Measurements from ENCODE around the gene HOXD10.

HOXD10 gene

DNA sequence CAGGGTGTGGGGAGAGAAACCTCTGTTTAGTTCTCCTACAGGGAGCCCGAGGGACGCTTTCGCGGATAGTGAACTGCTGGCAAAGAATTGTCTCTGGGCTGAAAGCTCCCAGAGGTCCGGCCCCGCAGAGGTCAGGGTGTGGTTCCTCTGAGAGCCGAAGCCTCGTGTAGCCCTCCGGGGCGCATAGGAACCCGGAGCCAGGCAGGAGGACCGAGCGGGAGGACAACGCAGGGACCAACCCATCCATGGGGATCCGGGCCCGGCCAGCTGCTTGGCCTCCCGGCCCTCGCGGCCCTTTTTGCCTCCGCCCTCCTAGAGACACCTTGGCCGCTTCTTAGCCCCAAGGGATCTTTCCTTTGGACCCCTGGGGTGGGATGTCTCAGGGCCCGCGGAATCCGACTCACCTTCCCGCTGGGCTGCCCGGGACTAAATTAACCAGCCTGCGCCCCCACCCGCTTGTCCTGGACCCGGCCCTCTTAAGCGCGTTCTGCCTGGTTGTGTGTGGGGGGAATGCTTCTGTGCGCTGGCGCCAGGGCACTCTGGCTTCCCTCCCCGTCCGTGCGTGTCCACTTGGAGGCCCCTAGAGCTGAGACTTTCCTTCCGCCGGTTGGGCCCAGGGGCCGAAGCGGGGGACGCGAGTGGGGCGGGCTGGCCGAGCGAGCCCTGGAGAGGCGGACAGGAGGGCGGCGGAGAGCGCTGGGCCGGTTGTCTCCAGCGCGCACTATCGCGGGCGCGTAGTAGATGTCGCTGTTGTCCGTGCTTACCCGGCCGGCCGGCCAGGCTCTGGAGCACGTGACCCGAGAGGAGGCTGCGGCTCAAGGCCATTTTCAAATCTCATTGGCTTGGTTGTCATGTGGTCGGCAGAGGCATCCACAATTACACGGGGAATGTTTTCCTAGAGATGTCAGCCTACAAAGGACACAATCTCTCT lies at the start of gene HOXD10:
TSS of gene HOXD10 (plus strand) at position 896 of the 931 bp plus-strand sequence. CDS start 56 bp downstream, outside the sequence.
- no peaks in the 10 kb centered on the region for H3K36me3 ChIP-seq (ENCODE audit: control insufficient read depth, insufficient read depth, low read length)
- H3K4me3 ChIP-seq (replicated peaks; ENCODE audit: low read depth, low read length) = no peak within 1 kb of the TSS
- TF ChIP-seq, protein P1, sequence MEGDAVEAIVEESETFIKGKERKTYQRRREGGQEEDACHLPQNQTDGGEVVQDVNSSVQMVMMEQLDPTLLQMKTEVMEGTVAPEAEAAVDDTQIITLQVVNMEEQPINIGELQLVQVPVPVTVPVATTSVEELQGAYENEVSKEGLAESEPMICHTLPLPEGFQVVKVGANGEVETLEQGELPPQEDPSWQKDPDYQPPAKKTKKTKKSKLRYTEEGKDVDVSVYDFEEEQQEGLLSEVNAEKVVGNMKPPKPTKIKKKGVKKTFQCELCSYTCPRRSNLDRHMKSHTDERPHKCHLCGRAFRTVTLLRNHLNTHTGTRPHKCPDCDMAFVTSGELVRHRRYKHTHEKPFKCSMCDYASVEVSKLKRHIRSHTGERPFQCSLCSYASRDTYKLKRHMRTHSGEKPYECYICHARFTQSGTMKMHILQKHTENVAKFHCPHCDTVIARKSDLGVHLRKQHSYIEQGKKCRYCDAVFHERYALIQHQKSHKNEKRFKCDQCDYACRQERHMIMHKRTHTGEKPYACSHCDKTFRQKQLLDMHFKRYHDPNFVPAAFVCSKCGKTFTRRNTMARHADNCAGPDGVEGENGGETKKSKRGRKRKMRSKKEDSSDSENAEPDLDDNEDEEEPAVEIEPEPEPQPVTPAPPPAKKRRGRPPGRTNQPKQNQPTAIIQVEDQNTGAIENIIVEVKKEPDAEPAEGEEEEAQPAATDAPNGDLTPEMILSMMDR (IDR thresholded peaks at IDR 0.05; ENCODE audit: insufficient read depth, low read length, poor library complexity, severe bottlenecking) = no peak
- peaks cover 8% of the 10 kb centered on the region for H3K27me3 ChIP-seq (replicated peaks; ENCODE audit: control insufficient read depth, insufficient read depth, low read length)
- no peak for DNase-seq (ENCODE audit: extremely low read depth, insufficient read length)

DNA sequence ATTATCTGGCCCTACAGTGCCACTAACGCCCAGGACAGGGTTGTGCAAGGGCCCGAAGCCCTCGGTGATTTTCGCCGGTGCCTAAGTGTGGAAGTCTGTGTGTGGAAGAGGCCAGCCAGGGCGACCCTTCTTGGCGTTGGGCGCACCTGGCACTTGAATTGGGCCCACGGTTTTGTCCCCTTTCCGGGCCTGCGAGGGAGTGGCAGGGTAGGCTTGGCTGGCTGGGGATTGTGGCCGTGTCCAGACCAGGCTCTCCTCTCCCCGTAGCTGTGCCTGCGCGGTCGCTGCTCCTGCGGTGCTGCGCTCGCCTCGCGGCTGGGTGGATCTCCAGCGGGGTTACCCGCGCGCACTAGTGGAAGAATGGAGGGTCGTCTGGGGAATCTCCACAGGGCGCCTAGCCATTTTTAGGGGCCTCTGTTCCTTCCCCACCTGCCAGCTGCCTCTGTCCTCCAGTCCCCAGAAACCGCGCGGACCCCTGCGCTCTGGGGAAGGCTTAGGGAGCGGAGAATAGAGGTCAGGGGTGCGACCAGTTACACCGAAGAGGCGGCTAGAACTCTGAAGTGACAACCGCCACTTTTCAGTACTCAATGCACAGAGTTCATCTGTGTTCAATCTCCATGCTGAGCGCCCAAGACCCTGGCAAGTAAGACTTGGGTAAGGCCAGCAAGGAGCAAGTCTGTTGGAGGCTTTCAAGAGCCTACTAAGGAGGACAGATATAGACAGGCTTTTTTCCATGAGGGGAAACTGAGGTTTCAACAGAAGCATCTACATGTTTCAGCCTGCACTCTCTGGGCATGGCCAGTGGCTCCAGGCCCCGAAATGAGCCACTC lies 48.8 kb upstream of the HOXD10 start:
- TF ChIP-seq, protein P1 (IDR thresholded peaks at IDR 0.05; ENCODE audit: insufficient read depth, low read length, poor library complexity, severe bottlenecking) = no peak
- Histone ChIP-seq H3K4me3 (replicated peaks; ENCODE audit: low read depth, low read length) (no peak overlapping the region), H3K36me3 (ENCODE audit: control insufficient read depth, insufficient read depth, low read length) (no peaks in the 10 kb centered on the region), H3K27me3 (replicated peaks; ENCODE audit: control insufficient read depth, insufficient read depth, low read length) (peaks cover 4% of the 10 kb centered on the region)
- DNase-seq (ENCODE audit: extremely low read depth, insufficient read length) = no peak

DNA sequence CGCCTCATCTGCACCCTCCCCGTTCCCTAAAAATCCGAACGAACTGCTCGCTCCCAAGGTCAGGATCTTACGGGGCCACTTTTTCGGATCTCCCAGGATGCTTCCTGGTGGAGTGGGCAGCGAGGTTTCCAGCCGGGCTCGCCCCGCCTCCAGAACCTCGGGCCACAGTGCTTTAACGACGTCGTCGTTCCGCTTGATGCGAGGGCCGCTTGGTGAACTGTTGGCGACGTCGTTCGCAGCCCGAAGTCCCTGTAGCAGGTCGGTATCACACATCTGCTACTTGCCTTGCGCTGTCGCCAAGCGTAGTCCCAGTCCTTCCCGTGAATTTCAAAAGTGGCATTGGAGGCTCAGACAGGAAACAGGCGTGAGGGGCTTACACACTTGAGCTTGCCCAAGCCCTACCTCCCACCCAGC lies 48.2 kb upstream of the HOXD10 start:
- peaks cover 4% of the 10 kb centered on the region for H3K27me3 ChIP-seq (replicated peaks; ENCODE audit: control insufficient read depth, insufficient read depth, low read length)
- no peak for DNase-seq (ENCODE audit: extremely low read depth, insufficient read length)
- no peak overlapping the region for H3K4me3 ChIP-seq (replicated peaks; ENCODE audit: low read depth, low read length)

DNA sequence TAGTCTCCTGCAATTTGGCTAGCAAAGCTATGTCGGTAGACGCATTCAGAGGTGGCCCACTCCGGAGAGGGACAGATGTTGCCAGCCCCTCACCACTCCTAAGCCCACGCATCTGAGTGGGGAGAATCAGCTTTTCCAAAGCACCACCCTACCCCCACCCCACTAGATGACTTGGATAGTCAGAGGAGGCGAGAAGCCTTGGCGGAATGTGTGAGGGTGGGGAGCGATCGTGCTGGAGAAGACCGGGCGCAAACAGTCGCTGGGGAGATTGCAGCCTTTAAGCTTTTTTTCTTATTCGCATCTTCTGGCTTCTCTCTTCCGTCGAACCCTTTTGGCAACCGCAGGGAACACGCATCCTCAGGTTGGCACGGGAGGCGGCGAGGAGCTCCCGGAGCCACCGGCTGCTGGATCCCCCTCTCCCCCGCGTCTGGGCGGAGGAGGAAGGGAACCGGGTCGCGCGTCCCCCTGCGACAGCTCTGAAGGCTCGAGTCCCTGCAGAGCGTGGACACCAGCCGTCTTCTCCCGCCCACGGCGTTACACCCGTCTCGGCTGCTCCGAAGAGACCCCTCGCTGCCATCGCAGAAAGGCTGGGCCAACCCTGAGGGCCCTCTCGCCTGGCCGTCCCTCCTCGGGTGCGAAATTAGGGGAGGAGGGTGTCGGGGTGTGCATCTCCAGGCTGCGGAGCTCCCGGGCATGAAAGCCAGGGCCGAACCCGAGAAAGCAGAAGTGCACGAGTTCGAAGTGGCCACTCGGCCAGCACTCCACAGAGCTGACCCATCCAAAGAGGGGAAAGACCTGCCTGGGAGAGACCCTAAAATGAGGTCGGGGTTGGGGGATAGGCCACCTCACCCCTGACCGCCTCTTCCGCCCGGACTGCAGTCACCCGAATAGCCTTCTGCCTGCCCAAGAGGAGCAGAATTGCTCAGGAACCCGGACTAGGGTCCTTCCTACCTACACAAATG lies 45.0 kb upstream of the HOXD10 start:
- no peaks in the 10 kb centered on the region for H3K36me3 ChIP-seq (ENCODE audit: control insufficient read depth, insufficient read depth, low read length)
- no peak for DNase-seq (ENCODE audit: extremely low read depth, insufficient read length)
- TF ChIP-seq, protein P1 (IDR thresholded peaks at IDR 0.05; ENCODE audit: insufficient read depth, low read length, poor library complexity, severe bottlenecking) = no peak
- no peak overlapping the region for H3K4me3 ChIP-seq (replicated peaks; ENCODE audit: low read depth, low read length)
- H3K27me3 ChIP-seq (replicated peaks; ENCODE audit: control insufficient read depth, insufficient read depth, low read length) = peaks cover 6% of the 10 kb centered on the region

More for the DNA sequence above, 48.2 kb upstream of the HOXD10 start:
- no peaks in the 10 kb centered on the region for H3K36me3 ChIP-seq (ENCODE audit: control insufficient read depth, insufficient read depth, low read length)
- TF ChIP-seq, protein P1 (IDR thresholded peaks at IDR 0.05; ENCODE audit: insufficient read depth, low read length, poor library complexity, severe bottlenecking) = no peak

DNA sequence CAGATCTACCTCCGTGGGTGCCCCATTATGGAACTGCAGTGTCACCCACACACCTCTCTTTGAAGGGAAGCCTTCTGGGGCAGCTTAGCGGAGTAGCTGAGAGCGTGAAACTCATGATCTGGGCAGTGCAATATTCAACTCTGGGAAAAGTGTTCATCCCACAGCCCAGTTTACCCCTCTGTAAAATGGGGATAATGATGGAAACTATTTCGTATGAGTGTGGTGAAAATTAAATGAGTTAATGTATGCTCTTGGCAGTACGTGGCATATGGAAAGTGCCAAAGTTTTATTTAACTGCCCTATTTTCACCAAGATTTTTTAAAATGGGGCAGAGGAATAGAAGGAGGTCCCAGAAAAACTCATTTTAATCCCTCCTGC lies 44.3 kb upstream of the HOXD10 start:
- H3K4me3 ChIP-seq (replicated peaks; ENCODE audit: low read depth, low read length) = no peak overlapping the region
- DNase-seq (ENCODE audit: extremely low read depth, insufficient read length) = no peak
- H3K36me3 ChIP-seq (ENCODE audit: control insufficient read depth, insufficient read depth, low read length) = no peaks in the 10 kb centered on the region
- peaks cover 6% of the 10 kb centered on the region for H3K27me3 ChIP-seq (replicated peaks; ENCODE audit: control insufficient read depth, insufficient read depth, low read length)
- TF ChIP-seq, protein P1 (IDR thresholded peaks at IDR 0.05; ENCODE audit: insufficient read depth, low read length, poor library complexity, severe bottlenecking) = no peak

All from GM06990 (cell line).